HUES6 (cell line): ENCODE measurements around the gene ADAMTS2.
"Not testable (repeated sequence)": the region's sequence is repeated elsewhere in the genome, so short reads cannot be mapped to it uniquely, and the experiment has no call there.

Source experiments
- H3K27ac ChIP-seq: 2 replicates; pipeline ENCODE4 v1.7.0; 2013; ENCODE audit warnings: low read depth, mild to moderate bottlenecking, low read length, inconsistent platforms
- H3K27me3 ChIP-seq: 2 replicates; pipeline ENCODE4 v1.6.1; 2013; ENCODE audit warnings: low read length; ENCODE audit not compliant: control insufficient read depth, insufficient read depth
- H3K36me3 ChIP-seq: 2 replicates; pipeline ENCODE4 v1.6.1; 2013; ENCODE audit warnings: low read length; ENCODE audit not compliant: control insufficient read depth, insufficient read depth
- H3K4me1 ChIP-seq: 2 replicates; pipeline ENCODE4 v1.6.1; 2013; ENCODE audit warnings: low read length; ENCODE audit not compliant: control insufficient read depth, insufficient read depth
- H3K4me3 ChIP-seq: 2 replicates; pipeline ENCODE4 v1.5.1; 2013; ENCODE audit warnings: low read depth, low read length
- H3K9ac ChIP-seq: one replicate; pipeline ENCODE4 v1.6.1; 2013; ENCODE audit warnings: mild to moderate bottlenecking, low read length
- H3K9me3 ChIP-seq: 2 replicates; pipeline ENCODE4 v1.6.1; 2013; ENCODE audit warnings: low read depth, low read length; ENCODE audit not compliant: control insufficient read depth, insufficient read depth

Gene ADAMTS2

GRCh38 chr5:179219661-179220620 lies 125.3 kb downstream of the ADAMTS2 start:
- Histone ChIP-seq H3K9me3 (peaks cover 22% of the 10 kb centered on the region), H3K4me1 (peaks cover 9% of the 10 kb centered on the region), H3K36me3 (peaks cover 3% of the 10 kb centered on the region; the same call in 1 of the 2 replicates)

GRCh38 chr5:179218943-179219330 lies 126.3 kb downstream of the ADAMTS2 start:
- H3K9ac ChIP-seq = no peak overlapping the region
- peaks cover 12% of the 10 kb centered on the region for H3K9me3 ChIP-seq
- H3K27ac ChIP-seq = no peak overlapping the region
- no peaks in the 10 kb centered on the region for H3K27me3 ChIP-seq
- peaks cover 9% of the 10 kb centered on the region for H3K4me1 ChIP-seq
- peaks cover 3% of the 10 kb centered on the region; the same call in 1 of the 2 replicates for H3K36me3 ChIP-seq
- H3K4me3 ChIP-seq = no peak overlapping the region

More at GRCh38 chr5:179219661-179220620, 125.3 kb downstream of the ADAMTS2 start:
- Histone ChIP-seq H3K27ac (no peak overlapping the region), H3K9ac (no peak overlapping the region), H3K4me3 (no peak overlapping the region), H3K27me3 (no peaks in the 10 kb centered on the region)

DNA sequence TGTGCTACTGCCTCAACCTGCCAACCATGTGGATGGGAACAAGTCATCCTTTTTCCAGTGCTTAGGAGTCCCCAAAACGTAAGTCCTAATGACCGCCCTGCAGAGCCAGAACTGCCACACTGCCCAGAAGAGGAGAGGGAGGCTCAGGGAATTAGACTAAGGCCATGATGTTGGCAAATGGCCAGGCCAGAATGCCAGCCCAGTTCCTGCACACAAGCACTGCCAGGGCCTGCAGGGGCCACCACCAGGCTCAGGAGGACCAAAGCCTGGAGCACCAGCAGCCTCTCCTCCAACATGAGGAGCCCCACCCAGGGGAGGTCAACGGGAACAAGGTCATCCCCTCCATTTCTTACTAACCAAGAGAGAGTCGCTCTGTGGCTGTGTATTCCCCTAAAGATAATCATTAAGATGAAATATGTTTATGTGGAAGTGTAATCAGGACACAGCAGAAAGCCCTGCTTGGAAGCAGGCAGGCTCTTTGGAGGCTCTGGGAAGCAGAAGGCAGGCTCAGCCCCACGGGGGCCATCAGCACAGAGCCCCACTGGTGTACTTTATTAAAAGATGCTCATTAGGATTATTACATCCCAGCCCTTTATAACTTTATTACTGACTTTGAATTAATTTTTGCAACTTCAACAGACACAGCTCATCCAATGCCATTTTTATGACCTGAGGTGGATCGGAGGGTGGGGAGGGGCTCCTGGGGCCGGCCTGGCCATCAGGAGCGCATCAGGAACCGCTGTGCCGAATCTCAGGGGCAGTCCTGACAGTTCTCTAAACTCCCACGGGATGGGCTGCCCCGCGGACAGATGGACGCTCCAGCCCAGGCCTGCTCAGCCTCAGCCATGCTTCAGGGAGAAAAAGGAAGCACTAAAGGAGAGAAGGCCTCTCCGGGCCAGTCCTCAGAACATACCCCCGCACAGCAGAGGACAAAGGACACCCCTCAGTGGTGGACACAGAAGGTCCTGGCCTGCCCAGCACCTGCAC lies 127.0 kb downstream of the ADAMTS2 start:
- Histone ChIP-seq H3K4me1 (peaks cover 9% of the 10 kb centered on the region), H3K9me3 (peaks cover 5% of the 10 kb centered on the region), H3K4me3 (no peak overlapping the region), H3K27ac (no peak overlapping the region), H3K9ac (no peak overlapping the region), H3K27me3 (no peaks in the 10 kb centered on the region), H3K36me3 (0 out of 2 replicates have a peak, but pooled peaks cover under 1% of the 10 kb centered on the region)

DNA sequence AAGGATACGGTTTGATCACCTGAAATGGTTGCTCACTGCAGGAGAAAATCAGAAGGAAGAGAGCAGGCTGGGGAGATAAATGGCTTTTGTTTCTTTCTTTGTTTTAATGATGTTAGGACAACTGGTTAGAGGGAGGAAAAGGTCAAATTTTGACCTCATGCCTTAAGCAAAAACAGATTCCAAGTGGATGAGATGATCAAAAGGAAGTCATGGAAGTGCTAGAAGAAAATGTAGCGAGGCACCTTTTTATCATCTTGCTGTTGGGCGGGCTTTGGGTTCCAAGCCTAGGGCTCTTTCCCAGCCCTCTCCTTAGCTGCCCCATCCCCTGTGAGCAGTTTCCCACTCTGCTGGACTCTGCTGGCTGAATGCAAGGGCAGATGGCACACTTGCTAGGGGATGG lies 127.9 kb downstream of the ADAMTS2 start:
- Histone ChIP-seq H3K4me3 (no peak overlapping the region), H3K9me3 (no peaks in the 10 kb centered on the region), H3K4me1 (peaks cover 9% of the 10 kb centered on the region), H3K36me3 (no peaks in the 10 kb centered on the region), H3K9ac (no peak overlapping the region), H3K27ac (no peak overlapping the region), H3K27me3 (no peaks in the 10 kb centered on the region)

DNA sequence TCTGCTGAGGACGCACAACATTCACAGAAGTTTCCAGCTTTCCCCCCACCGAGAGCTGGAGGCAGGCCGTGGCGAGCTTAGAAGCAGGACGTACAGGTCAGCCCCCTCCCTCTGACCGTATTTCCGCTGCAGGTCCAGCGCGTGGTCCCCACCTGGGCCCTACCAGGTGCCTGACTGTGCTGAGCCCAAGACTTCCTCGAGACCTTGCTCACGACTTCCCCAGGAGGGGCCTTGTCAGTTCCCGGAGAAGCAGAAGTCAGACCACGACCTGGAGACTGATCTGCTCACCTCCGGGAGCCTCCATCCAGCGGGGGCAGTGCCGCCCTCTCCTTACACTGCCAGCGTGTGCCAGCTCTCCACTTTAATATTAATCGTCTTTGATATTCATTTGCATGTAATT lies 128.9 kb downstream of the ADAMTS2 start:
- not testable (repeated sequence) for H3K4me3 ChIP-seq, H3K36me3 ChIP-seq, H3K27ac ChIP-seq, H3K9ac ChIP-seq, H3K27me3 ChIP-seq, H3K4me1 ChIP-seq, H3K9me3 ChIP-seq

DNA sequence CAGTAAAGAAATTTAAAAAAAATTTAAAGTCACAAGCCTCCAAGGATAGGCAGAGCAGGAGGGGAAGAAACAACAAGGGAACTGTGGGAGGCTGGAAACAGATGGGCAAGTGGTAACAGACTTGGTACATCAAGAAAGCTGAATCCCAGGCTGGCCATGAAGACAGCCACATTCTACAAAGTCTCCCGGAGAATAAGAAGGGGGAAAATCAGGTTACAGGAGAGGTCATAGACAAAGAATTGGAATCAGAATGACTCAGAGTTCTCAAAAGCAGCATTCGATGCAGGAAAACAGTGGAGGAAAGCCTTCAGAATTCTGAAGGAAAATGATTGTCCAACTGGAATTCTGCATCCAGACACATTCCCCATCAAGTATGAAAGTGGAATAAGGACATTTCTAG lies 129.7 kb downstream of the ADAMTS2 start:
- H3K27me3 ChIP-seq = no peaks in the 10 kb centered on the region
- H3K4me3 ChIP-seq = no peak overlapping the region
- no peaks in the 10 kb centered on the region for H3K36me3 ChIP-seq
- H3K9me3 ChIP-seq = no peaks in the 10 kb centered on the region
- H3K4me1 ChIP-seq = peaks cover 9% of the 10 kb centered on the region
- H3K9ac ChIP-seq = no peak overlapping the region
- no peak overlapping the region for H3K27ac ChIP-seq

DNA sequence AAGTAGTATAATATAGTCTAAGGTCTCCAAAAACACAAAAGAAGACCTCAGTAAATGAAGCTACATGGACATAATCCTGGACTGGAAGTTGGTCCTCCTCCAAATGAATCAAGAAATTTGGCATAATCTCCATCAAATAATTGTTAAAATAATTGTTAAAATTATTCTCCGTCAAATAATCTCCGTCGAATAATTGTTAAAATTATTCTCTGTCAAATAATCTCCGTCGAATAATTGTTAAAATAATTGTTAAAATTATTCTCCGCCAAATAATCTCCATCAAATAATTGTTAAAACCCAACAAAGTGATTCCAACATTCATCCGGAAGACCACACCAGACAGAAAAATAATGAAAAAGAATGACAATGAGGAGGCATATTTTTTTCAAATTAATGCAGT lies 130.6 kb downstream of the ADAMTS2 start:
- Histone ChIP-seq H3K4me3 (no peak overlapping the region), H3K9me3 (no peaks in the 10 kb centered on the region), H3K4me1 (peaks cover 9% of the 10 kb centered on the region), H3K27me3 (no peaks in the 10 kb centered on the region), H3K9ac (no peak overlapping the region), H3K36me3 (no peaks in the 10 kb centered on the region), H3K27ac (no peak overlapping the region)

GRCh38 chr5:179212870-179213269 lies 132.4 kb downstream of the ADAMTS2 start:
- H3K36me3 ChIP-seq = no peaks in the 10 kb centered on the region
- H3K9me3 ChIP-seq = no peaks in the 10 kb centered on the region
- no peak overlapping the region for H3K27ac ChIP-seq

GRCh38 chr5:179211631-179212030 lies 133.6 kb downstream of the ADAMTS2 start:
- Histone ChIP-seq H3K9me3 (no peaks in the 10 kb centered on the region), H3K4me3 (no peak overlapping the region), H3K4me1 (peaks cover 6% of the 10 kb centered on the region), H3K27ac (no peak overlapping the region), H3K27me3 (no peaks in the 10 kb centered on the region), H3K9ac (no peak overlapping the region), H3K36me3 (no peaks in the 10 kb centered on the region)

More at GRCh38 chr5:179212870-179213269, 132.4 kb downstream of the ADAMTS2 start:
- Histone ChIP-seq H3K4me3 (no peak overlapping the region), H3K9ac (no peak overlapping the region), H3K4me1 (peaks cover 7% of the 10 kb centered on the region), H3K27me3 (no peaks in the 10 kb centered on the region)

DNA sequence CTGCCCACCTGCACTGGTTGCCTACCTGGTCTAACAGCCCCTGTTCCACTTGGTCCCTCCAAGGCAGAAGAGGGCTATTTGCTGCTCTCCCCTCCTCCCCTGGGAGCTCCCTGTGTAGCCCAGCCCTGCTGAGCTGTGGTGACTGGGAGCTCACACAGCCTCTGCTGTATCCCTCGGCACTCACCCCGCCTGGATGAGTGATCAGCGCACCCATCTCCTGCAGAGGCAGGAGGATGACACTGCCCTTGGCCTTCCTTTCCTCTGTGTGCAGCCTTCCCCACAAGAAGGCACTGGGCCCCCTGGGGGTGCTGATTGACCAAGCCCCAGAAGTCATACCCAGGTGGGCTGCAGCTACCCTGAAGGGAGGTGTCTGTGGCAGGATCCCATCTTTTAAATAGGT lies 134.2 kb downstream of the ADAMTS2 start:
- peaks cover 9% of the 10 kb centered on the region for H3K4me1 ChIP-seq
- no peaks in the 10 kb centered on the region for H3K27me3 ChIP-seq
- no peak overlapping the region for H3K27ac ChIP-seq
- no peaks in the 10 kb centered on the region for H3K36me3 ChIP-seq
- no peak overlapping the region for H3K9ac ChIP-seq
- no peaks in the 10 kb centered on the region for H3K9me3 ChIP-seq
- no peak overlapping the region for H3K4me3 ChIP-seq
